ENCODE data around the gene CTAG1B. TPM values are rescaled to one million over a fixed set of nuclear protein-coding genes. Genes with fewer than 3 reads are reported as not detected.

Gene CTAG1B
- total and polyA plus RNA-seq, 2 of the 8 experiments (the other 6 are each of a cell fraction or from before 2014, with no cell fraction given), result not detected

GRCh38 chrX:154598656-154599055 is 20.4 kb downstream of the CTAG1B start:
- H4K8ac ChIP-seq (ENCODE audit: extremely low read depth, insufficient read depth, low read length), result no peak overlapping the region
- no peak overlapping the region for H3K23ac ChIP-seq (ENCODE audit: insufficient read length)
- DNase-seq (ENCODE audit: low read depth in 1 of 2, low spot score in 2 of 2), result no peak
- no peak overlapping the region for H3K18ac ChIP-seq (ENCODE audit: extremely low read depth, low read length)
- no peaks in the 10 kb centered on the region for H3K23me2 ChIP-seq (ENCODE audit: low read depth, low read length)
- no peaks in the 10 kb centered on the region for H4K20me1 ChIP-seq (replicated peaks in 1 of 2; ENCODE audit: control insufficient read depth in 1 of 2, insufficient read depth in 2 of 2, low read length in 2 of 2)
- H2BK20ac ChIP-seq (ENCODE audit: low read length), result no peak overlapping the region
- no peak overlapping the region for H2BK5ac ChIP-seq (ENCODE audit: low read depth, low read length)
- no peak overlapping the region for H4K5ac ChIP-seq (ENCODE audit: insufficient read length, low read depth, low read length)
- no peak overlapping the region for H4K91ac ChIP-seq (replicated peaks; ENCODE audit: insufficient read length, low read length)
- H3K4me3 ChIP-seq (ENCODE audit: extremely low read depth in 1 of 4, insufficient read depth in 2 of 4, low read depth in 3 of 4, low read length in 4 of 4), result no peak overlapping the region
- no peak overlapping the region for H3K9ac ChIP-seq (replicated peaks in 1 of 4; ENCODE audit: extremely low read depth in 1 of 4, low read depth in 3 of 4, low read length in 3 of 4)
- H2BK15ac ChIP-seq (ENCODE audit: low read length), result no peak overlapping the region
- no peaks in the 10 kb centered on the region for H3K79me2 ChIP-seq (ENCODE audit: control insufficient read depth in 1 of 2, insufficient read depth in 2 of 2, low read length in 2 of 2)
- H3K27me3 ChIP-seq (replicated peaks in 1 of 4; ENCODE audit: control insufficient read depth in 3 of 4, extremely low read depth in 1 of 4, insufficient read depth in 3 of 4, low read length in 3 of 4), result no peaks in the 10 kb centered on the region
- no peaks in the 10 kb centered on the region for H3K79me1 ChIP-seq (ENCODE audit: low read depth, low read length)
- no peak for FAIRE-seq
- 100% methylated on average over 6 of the region's 8 CpGs; no CpG with 5 or more reads in 1 of the 2 experiments for WGBS, 2 experiments (ENCODE audit: extremely low coverage in 1 of 2, insufficient coverage in 1 of 2, insufficient read length in 1 of 2, insufficient replicate concordance in 2 of 2, low coverage in 1 of 2, low lambda C conversion rate in 2 of 2, missing lambda C conversion rate in 1 of 2)
- no peaks in the 10 kb centered on the region for H3K36me3 ChIP-seq (ENCODE audit: control insufficient read depth in 2 of 4, insufficient read depth in 4 of 4, low read length in 3 of 4)
- no peak overlapping the region for H2AK5ac ChIP-seq (ENCODE audit: low read depth, low read length)
- H3K9me3 ChIP-seq (ENCODE audit: insufficient read depth in 2 of 2, low read depth in 1 of 2, low read length in 1 of 2), result peaks cover 3 to 8% of the 10 kb centered on the region in 2 experiments
- H2AFZ ChIP-seq (ENCODE audit: low read length), result no peak overlapping the region
- TF ChIP-seq HDAC6 (IDR thresholded peaks at IDR 0.05; ENCODE audit: low read depth, low read length) (no peak), SIRT6 (IDR thresholded peaks at IDR 0.05; ENCODE audit: low read length) (no peak), SAP30 (IDR thresholded peaks at IDR 0.05; ENCODE audit: insufficient read depth, insufficient replicate concordance, low read length) (no peak), POLR2A (IDR thresholded peaks at IDR 0.05; ENCODE audit: control extremely low read depth in 1 of 2, low read depth in 2 of 2, low read length in 2 of 2) (no peak), SP2 (IDR thresholded peaks at IDR 0.05; ENCODE audit: low read length) (no peak), CHD2 (IDR thresholded peaks at IDR 0.05; ENCODE audit: low read length) (no peak), TCF12 (IDR thresholded peaks at IDR 0.05; ENCODE audit: low read depth, low read length) (no peak), MAFK (IDR thresholded peaks at IDR 0.05; ENCODE audit: low read depth, low read length) (no peak), SP1 (IDR thresholded peaks at IDR 0.05; ENCODE audit: low read depth, low read length) (no peak), YY1 (IDR thresholded peaks at IDR 0.05; ENCODE audit: low read depth, low read length) (no peak)
- H3K14ac ChIP-seq (ENCODE audit: insufficient read length), result no peak overlapping the region
- ChIA-PET POLR2A (ENCODE audit: partially characterized antibody) (interaction anchor here (0.6 kb wide), 1 partner anchor 103 kb away, joined by 3 read pairs; no protein-coding TSS in a partner anchor), CTCF (ENCODE audit: partially characterized antibody) (interaction anchor here (0.9 to 2.2 kb wide), 2 partner anchors 13 to 150 kb away, joined by 5 to 6 read pairs; no protein-coding TSS in a partner anchor)
- H3K4me1 ChIP-seq (replicated peaks in 1 of 4; ENCODE audit: control insufficient read depth in 3 of 4, insufficient read depth in 4 of 4, low read length in 3 of 4), result peaks cover 0 to 10% (median 0%) of the 10 kb centered on the region in 4 experiments; a peak in 4 of 7 replicates
- no peak overlapping the region for H3K27ac ChIP-seq (ENCODE audit: low read depth, low read length)
- no peak overlapping the region for H2BK12ac ChIP-seq (ENCODE audit: low read depth, low read length)
- no peak overlapping the region for H3K56ac ChIP-seq (replicated peaks; ENCODE audit: insufficient read length, low read depth, low read length)
- H3K4ac ChIP-seq (replicated peaks; ENCODE audit: insufficient read length, low read depth, low read length), result no peak overlapping the region
- H3K4me2 ChIP-seq (ENCODE audit: insufficient read depth in 1 of 2, low read depth in 2 of 2, low read length in 2 of 2), result no peak overlapping the region
- H2BK120ac ChIP-seq (replicated peaks; ENCODE audit: low read depth, low read length), result no peak overlapping the region
